ENCODE measurements around the gene GRM4.

Gene GRM4

GRCh38 chr6:34125939-34126338, 19.9 kb downstream of the GRM4 start:
- 96% methylated on average over 3 of the region's 3 CpGs for WGBS, 2 experiments
- H3K4me1 ChIP-seq (ENCODE audit: control insufficient read depth, insufficient read depth, low read length), result no peaks in the 10 kb centered on the region
- H3K36me3 ChIP-seq (ENCODE audit: control insufficient read depth, insufficient read depth, low read length), result no peaks in the 10 kb centered on the region
- no peak overlapping the region for H3K27ac ChIP-seq (ENCODE audit: insufficient read depth, low read depth, low read length, poor library complexity, severe bottlenecking)
- H3K27me3 ChIP-seq (ENCODE audit: control insufficient read depth, insufficient read depth, low read length, poor library complexity, severe bottlenecking), result no peaks in the 10 kb centered on the region
- no peak overlapping the region for H3K4me3 ChIP-seq (ENCODE audit: insufficient read depth, low read depth, low read length)
- H3K9me3 ChIP-seq (ENCODE audit: control insufficient read depth, low read length), result no peaks in the 10 kb centered on the region

GRCh38 chr6:34120953-34121675, 24.8 kb downstream of the GRM4 start:
- Histone ChIP-seq H3K27ac (ENCODE audit: insufficient read depth, low read depth, low read length, poor library complexity, severe bottlenecking) (no peak overlapping the region), H3K4me3 (ENCODE audit: insufficient read depth, low read depth, low read length) (no peak overlapping the region), H3K27me3 (ENCODE audit: control insufficient read depth, insufficient read depth, low read length, poor library complexity, severe bottlenecking) (no peaks in the 10 kb centered on the region), H3K4me1 (ENCODE audit: control insufficient read depth, insufficient read depth, low read length) (no peaks in the 10 kb centered on the region), H3K36me3 (ENCODE audit: control insufficient read depth, insufficient read depth, low read length) (no peaks in the 10 kb centered on the region), H3K9me3 (ENCODE audit: control insufficient read depth, low read length) (no peaks in the 10 kb centered on the region)
- WGBS, 2 experiments, result 74 to 75% methylated on average over 13 of the region's 13 CpGs

GRCh38 chr6:34115915-34116314, 30.0 kb downstream of the GRM4 start:
- Histone ChIP-seq H3K27me3 (ENCODE audit: control insufficient read depth, insufficient read depth, low read length, poor library complexity, severe bottlenecking) (no peaks in the 10 kb centered on the region), H3K4me1 (ENCODE audit: control insufficient read depth, insufficient read depth, low read length) (no peaks in the 10 kb centered on the region), H3K27ac (ENCODE audit: insufficient read depth, low read depth, low read length, poor library complexity, severe bottlenecking) (no peak overlapping the region), H3K9me3 (ENCODE audit: control insufficient read depth, low read length) (no peaks in the 10 kb centered on the region), H3K4me3 (ENCODE audit: insufficient read depth, low read depth, low read length) (no peak overlapping the region), H3K36me3 (ENCODE audit: control insufficient read depth, insufficient read depth, low read length) (no peaks in the 10 kb centered on the region)
- WGBS, 2 experiments, result 92 to 93% methylated on average over 11 of the region's 11 CpGs

GRCh38 chr6:34115403-34115795, 30.5 kb downstream of the GRM4 start:
- H3K4me3 ChIP-seq (ENCODE audit: insufficient read depth, low read depth, low read length), result no peak overlapping the region
- no peaks in the 10 kb centered on the region for H3K4me1 ChIP-seq (ENCODE audit: control insufficient read depth, insufficient read depth, low read length)
- no peaks in the 10 kb centered on the region for H3K9me3 ChIP-seq (ENCODE audit: control insufficient read depth, low read length)
- H3K36me3 ChIP-seq (ENCODE audit: control insufficient read depth, insufficient read depth, low read length), result no peaks in the 10 kb centered on the region
- H3K27me3 ChIP-seq (ENCODE audit: control insufficient read depth, insufficient read depth, low read length, poor library complexity, severe bottlenecking), result no peaks in the 10 kb centered on the region
- 66 to 67% methylated on average over 10 of the region's 10 CpGs for WGBS, 2 experiments
- H3K27ac ChIP-seq (ENCODE audit: insufficient read depth, low read depth, low read length, poor library complexity, severe bottlenecking), result no peak overlapping the region

GRCh38 chr6:34114695-34115402, 31.0 kb downstream of the GRM4 start:
- Histone ChIP-seq H3K4me3 (ENCODE audit: insufficient read depth, low read depth, low read length) (no peak overlapping the region), H3K36me3 (ENCODE audit: control insufficient read depth, insufficient read depth, low read length) (no peaks in the 10 kb centered on the region), H3K27me3 (ENCODE audit: control insufficient read depth, insufficient read depth, low read length, poor library complexity, severe bottlenecking) (no peaks in the 10 kb centered on the region), H3K9me3 (ENCODE audit: control insufficient read depth, low read length) (no peaks in the 10 kb centered on the region), H3K4me1 (ENCODE audit: control insufficient read depth, insufficient read depth, low read length) (no peaks in the 10 kb centered on the region), H3K27ac (ENCODE audit: insufficient read depth, low read depth, low read length, poor library complexity, severe bottlenecking) (no peak overlapping the region)
- WGBS, 2 experiments, result 84 to 87% methylated on average over 16 of the region's 16 CpGs

GRCh38 chr6:34113532-34113931, 32.4 kb downstream of the GRM4 start:
- Histone ChIP-seq H3K9me3 (ENCODE audit: control insufficient read depth, low read length) (no peaks in the 10 kb centered on the region), H3K4me3 (ENCODE audit: insufficient read depth, low read depth, low read length) (no peak overlapping the region), H3K27me3 (ENCODE audit: control insufficient read depth, insufficient read depth, low read length, poor library complexity, severe bottlenecking) (no peaks in the 10 kb centered on the region), H3K36me3 (ENCODE audit: control insufficient read depth, insufficient read depth, low read length) (no peaks in the 10 kb centered on the region), H3K27ac (ENCODE audit: insufficient read depth, low read depth, low read length, poor library complexity, severe bottlenecking) (no peak overlapping the region), H3K4me1 (ENCODE audit: control insufficient read depth, insufficient read depth, low read length) (no peaks in the 10 kb centered on the region)
- 67 to 77% methylated on average over 3 of the region's 3 CpGs for WGBS, 2 experiments

GRCh38 chr6:34112126-34112525, 33.8 kb downstream of the GRM4 start:
- Histone ChIP-seq H3K36me3 (ENCODE audit: control insufficient read depth, insufficient read depth, low read length) (no peaks in the 10 kb centered on the region), H3K4me3 (ENCODE audit: insufficient read depth, low read depth, low read length) (no peak overlapping the region), H3K4me1 (ENCODE audit: control insufficient read depth, insufficient read depth, low read length) (no peaks in the 10 kb centered on the region), H3K27ac (ENCODE audit: insufficient read depth, low read depth, low read length, poor library complexity, severe bottlenecking) (no peak overlapping the region), H3K27me3 (ENCODE audit: control insufficient read depth, insufficient read depth, low read length, poor library complexity, severe bottlenecking) (no peaks in the 10 kb centered on the region), H3K9me3 (ENCODE audit: control insufficient read depth, low read length) (no peaks in the 10 kb centered on the region)
- WGBS, 2 experiments, result 82 to 88% methylated on average over 5 of the region's 5 CpGs

- Histone ChIP-seq H3K36me3 (ENCODE audit: control insufficient read depth, insufficient read depth, low read length) (no peaks in the 10 kb centered on the region), H3K4me1 (ENCODE audit: control insufficient read depth, insufficient read depth, low read length) (no peaks in the 10 kb centered on the region), H3K9me3 (ENCODE audit: control insufficient read depth, low read length) (no peaks in the 10 kb centered on the region), H3K27ac (ENCODE audit: insufficient read depth, low read depth, low read length, poor library complexity, severe bottlenecking) (no peak overlapping the region), H3K4me3 (ENCODE audit: insufficient read depth, low read depth, low read length) (no peak overlapping the region), H3K27me3 (ENCODE audit: control insufficient read depth, insufficient read depth, low read length, poor library complexity, severe bottlenecking) (no peaks in the 10 kb centered on the region)
- WGBS, 2 experiments, result 77 to 80% methylated on average over 6 of the region's 6 CpGs
Measured at GRCh38 chr6:34110610-34111009, 35.3 kb downstream of the GRM4 start.

- Histone ChIP-seq H3K27ac (ENCODE audit: insufficient read depth, low read depth, low read length, poor library complexity, severe bottlenecking) (no peak overlapping the region), H3K9me3 (ENCODE audit: control insufficient read depth, low read length) (no peaks in the 10 kb centered on the region), H3K36me3 (ENCODE audit: control insufficient read depth, insufficient read depth, low read length) (no peaks in the 10 kb centered on the region), H3K4me3 (ENCODE audit: insufficient read depth, low read depth, low read length) (no peak overlapping the region), H3K4me1 (ENCODE audit: control insufficient read depth, insufficient read depth, low read length) (no peaks in the 10 kb centered on the region), H3K27me3 (ENCODE audit: control insufficient read depth, insufficient read depth, low read length, poor library complexity, severe bottlenecking) (no peaks in the 10 kb centered on the region)
- 90% methylated on average over 9 of the region's 9 CpGs for WGBS, 2 experiments
Measured at GRCh38 chr6:34108176-34108575, 37.7 kb downstream of the GRM4 start.

GRCh38 chr6:34106900-34107299, 39.0 kb downstream of the GRM4 start:
- H3K4me1 ChIP-seq (ENCODE audit: control insufficient read depth, insufficient read depth, low read length), result no peaks in the 10 kb centered on the region
- no peaks in the 10 kb centered on the region for H3K27me3 ChIP-seq (ENCODE audit: control insufficient read depth, insufficient read depth, low read length, poor library complexity, severe bottlenecking)

More at GRCh38 chr6:34106900-34107299, 39.0 kb downstream of the GRM4 start:
- Histone ChIP-seq H3K36me3 (ENCODE audit: control insufficient read depth, insufficient read depth, low read length) (no peaks in the 10 kb centered on the region), H3K9me3 (ENCODE audit: control insufficient read depth, low read length) (no peaks in the 10 kb centered on the region), H3K27ac (ENCODE audit: insufficient read depth, low read depth, low read length, poor library complexity, severe bottlenecking) (no peak overlapping the region), H3K4me3 (ENCODE audit: insufficient read depth, low read depth, low read length) (no peak overlapping the region)
- WGBS, 2 experiments, result 68 to 70% methylated on average over 5 of the region's 5 CpGs

Data from ectodermal cell (in vitro differentiated cells).